Measurements from ENCODE around the gene TSEN15. TPM values are rescaled to one million over a fixed set of nuclear protein-coding genes. Genes with fewer than 3 reads are reported as not detected.

Gene TSEN15
- total and polyA plus RNA-seq, 3 experiments from 2014 or later: 44.4 to 54.3 (median 44.8) TPM

DNA sequence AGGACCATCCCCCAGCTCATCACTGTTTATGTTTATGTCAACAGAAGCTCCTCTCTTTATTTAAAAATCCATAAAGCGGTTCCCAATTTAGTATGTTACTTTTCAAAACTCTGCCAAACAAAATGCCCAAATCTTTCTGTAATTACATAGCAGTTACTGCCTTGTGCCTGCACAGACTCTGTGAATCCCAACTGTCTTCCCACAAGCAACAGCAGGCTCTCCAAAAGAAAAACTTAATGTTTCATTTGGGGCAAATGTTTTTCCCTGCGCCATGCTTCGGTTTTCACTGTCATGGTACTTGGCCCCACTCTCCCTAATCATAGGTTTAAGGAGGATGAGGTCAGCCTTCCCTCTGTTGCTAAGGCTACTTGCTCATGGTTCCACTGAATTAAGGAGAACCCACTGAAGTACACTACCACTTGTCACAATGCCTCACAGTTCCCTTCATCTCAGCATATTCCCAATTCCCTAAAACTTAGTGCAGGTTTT is 18.6 kb upstream of the TSEN15 start:
- H3K4me1 Mint-ChIP-seq: peaks cover 17 to 33% (median 28%) of the 10 kb centered on the region in 3 donors
- ChIA-PET CTCF (no interaction called here), POLR2A (no interaction called here)
- peaks cover 13% of the 10 kb centered on the region for H3K27me3 ChIP-seq (ENCODE audit: insufficient read depth, low read length, poor library complexity, severe bottlenecking)
- H3K27ac Mint-ChIP-seq: peak overlapping the region in 1 of 8 donors; percentile 7
- no peak overlapping the region for H3K27ac ChIP-seq (ENCODE audit: low read depth, low read length)
- H3K27me3 Mint-ChIP-seq: peaks cover 3 to 8% of the 10 kb centered on the region in 2 donors
- no peaks in the 10 kb centered on the region for H3K36me3 ChIP-seq (ENCODE audit: insufficient read depth, low read length)
- H3K4me3 ChIP-seq (ENCODE audit: low read length): no peak overlapping the region
- no peaks in the 10 kb centered on the region for H3K9me3 ChIP-seq (ENCODE audit: low read length)
- no peaks in the 10 kb centered on the region for H3K9me3 Mint-ChIP-seq
- peaks cover 13% of the 10 kb centered on the region for H3K4me1 ChIP-seq (ENCODE audit: insufficient read depth, low read length)
- H3K36me3 Mint-ChIP-seq: peaks cover 0 to 1% (median 0%) of the 10 kb centered on the region in 3 donors
- H3K4me3 Mint-ChIP-seq: no peak overlapping the region
- no peak for DNase-seq

- Histone ChIP-seq H3K9me3 (ENCODE audit: low read length) (no peaks in the 10 kb centered on the region), H3K4me3 (ENCODE audit: low read length) (no peak overlapping the region), H3K36me3 (ENCODE audit: insufficient read depth, low read length) (no peaks in the 10 kb centered on the region), H3K27ac (ENCODE audit: low read depth, low read length) (no peak overlapping the region), H3K27me3 (ENCODE audit: insufficient read depth, low read length, poor library complexity, severe bottlenecking) (peaks cover 10% of the 10 kb centered on the region), H3K4me1 (ENCODE audit: insufficient read depth, low read length) (peaks cover 16% of the 10 kb centered on the region)
- H3K27me3 Mint-ChIP-seq: peaks cover 8% of the 10 kb centered on the region in 2 donors
- H3K4me1 Mint-ChIP-seq: peaks cover 19 to 38% (median 30%) of the 10 kb centered on the region in 3 donors
- CTCF ChIA-PET: no interaction called here
- H3K9me3 Mint-ChIP-seq: no peaks in the 10 kb centered on the region
- POLR2A ChIA-PET: no interaction called here
- DNase-seq: no peak
- H3K27ac Mint-ChIP-seq: peak overlapping the region in 1 of 8 donors; percentile 47
- H3K4me3 Mint-ChIP-seq: peak overlapping the region in 1 of 7 donors; percentile 32
- H3K36me3 Mint-ChIP-seq: peaks cover 0 to 1% (median 0%) of the 10 kb centered on the region in 3 donors
Observed at GRCh38 chr1:184033711-184034167, 17.8 kb upstream of the TSEN15 start.

DNA sequence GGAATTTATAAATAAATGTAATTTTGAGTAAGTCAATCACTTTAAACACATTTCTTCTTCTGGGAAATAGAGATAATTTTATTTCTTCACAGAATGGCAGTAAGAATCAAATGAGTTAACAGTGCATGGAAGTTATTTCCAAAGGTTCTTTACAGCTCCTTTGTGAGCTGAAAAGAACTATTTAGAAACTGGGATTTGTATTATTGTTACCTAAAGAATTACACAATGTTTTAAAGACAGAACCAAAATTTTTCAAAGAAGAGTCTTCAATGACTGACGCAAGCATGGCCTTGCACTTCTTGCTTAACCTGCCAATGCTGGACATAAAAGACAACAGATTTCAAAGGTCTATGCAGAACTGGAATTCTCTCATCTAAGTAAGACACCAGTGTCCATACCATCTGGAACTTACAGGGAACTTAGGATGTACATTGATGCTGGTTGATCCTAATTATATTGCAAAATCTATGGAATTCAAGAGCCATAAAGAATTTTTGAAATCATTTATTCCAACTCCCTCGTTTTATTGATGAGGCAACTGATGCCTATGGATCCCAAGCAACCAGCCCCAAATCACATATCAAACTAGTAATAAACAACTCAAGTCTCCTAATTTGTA is 16.7 kb upstream of the TSEN15 start:
- peaks cover 0 to 1% (median 0%) of the 10 kb centered on the region in 3 donors for H3K36me3 Mint-ChIP-seq
- peaks cover 20 to 42% (median 30%) of the 10 kb centered on the region in 3 donors for H3K4me1 Mint-ChIP-seq
- H3K9me3 Mint-ChIP-seq: no peaks in the 10 kb centered on the region
- H3K27ac Mint-ChIP-seq: peak overlapping the region in 1 of 8 donors; percentile 8
- no peaks in the 10 kb centered on the region for H3K36me3 ChIP-seq (ENCODE audit: insufficient read depth, low read length)
- DNase-seq: no peak
- peak overlapping the region in 1 of 7 donors; percentile 50 for H3K4me3 Mint-ChIP-seq
- no peak overlapping the region for H3K4me3 ChIP-seq (ENCODE audit: low read length)
- POLR2A ChIA-PET: no interaction called here
- no peaks in the 10 kb centered on the region for H3K9me3 ChIP-seq (ENCODE audit: low read length)
- H3K4me1 ChIP-seq (ENCODE audit: insufficient read depth, low read length): peaks cover 16% of the 10 kb centered on the region
- CTCF ChIA-PET: no interaction called here
- peaks cover 10% of the 10 kb centered on the region for H3K27me3 ChIP-seq (ENCODE audit: insufficient read depth, low read length, poor library complexity, severe bottlenecking)
- no peak overlapping the region for H3K27ac ChIP-seq (ENCODE audit: low read depth, low read length)
- H3K27me3 Mint-ChIP-seq: peaks cover 13 to 19% of the 10 kb centered on the region in 2 donors

GRCh38 chr1:184035719-184036516 is 15.6 kb upstream of the TSEN15 start:
- ChIA-PET CTCF (interaction anchor here (1.0 to 1.3 kb wide), 3 partner anchors 16 to 351 kb away, joined by 3 to 4 read pairs (median 3); partner anchors contain the start of gene TSEN15), POLR2A (interaction anchor here (0.6 to 1.0 kb wide), 2 partner anchors 16 to 111 kb away, joined by 4 to 5 read pairs; partner anchors contain the start of gene TSEN15)
- H3K27me3 Mint-ChIP-seq: peaks cover 13 to 25% of the 10 kb centered on the region in 2 donors
- no peak overlapping the region for H3K27ac ChIP-seq (ENCODE audit: low read depth, low read length)
- H3K27ac Mint-ChIP-seq: peak overlapping the region in 5 of 8 donors; percentile 19 to 85 (median 35)
- no peaks in the 10 kb centered on the region for H3K36me3 ChIP-seq (ENCODE audit: insufficient read depth, low read length)
- peaks cover 10% of the 10 kb centered on the region for H3K27me3 ChIP-seq (ENCODE audit: insufficient read depth, low read length, poor library complexity, severe bottlenecking)
- peak overlapping the region; percentile 70 to 92 (median 80) for H3K4me3 Mint-ChIP-seq
- H3K4me1 ChIP-seq (ENCODE audit: insufficient read depth, low read length): peaks cover 16% of the 10 kb centered on the region
- peak in 3 of 5 donors; percentile 0 to 45 (median 5) for DNase-seq
- H3K9me3 ChIP-seq (ENCODE audit: low read length): no peaks in the 10 kb centered on the region
- H3K4me1 Mint-ChIP-seq: peaks cover 20 to 42% (median 30%) of the 10 kb centered on the region in 3 donors
- H3K36me3 Mint-ChIP-seq: peaks cover 0 to 1% (median 0%) of the 10 kb centered on the region in 3 donors
- H3K4me3 ChIP-seq (ENCODE audit: low read length): peak overlapping the region; percentile 47
- no peaks in the 10 kb centered on the region for H3K9me3 Mint-ChIP-seq

- peak overlapping the region in 1 of 8 donors; percentile 85 for H3K27ac Mint-ChIP-seq
- peaks cover 16% of the 10 kb centered on the region for H3K4me1 ChIP-seq (ENCODE audit: insufficient read depth, low read length)
- H3K27ac ChIP-seq (ENCODE audit: low read depth, low read length): no peak overlapping the region
- peak overlapping the region; percentile 47 for H3K4me3 ChIP-seq (ENCODE audit: low read length)
- ChIA-PET CTCF (interaction anchor here (1.0 to 1.3 kb wide), 3 partner anchors 15 to 351 kb away, joined by 3 to 4 read pairs (median 3); partner anchors contain the start of gene TSEN15), POLR2A (no interaction called here)
- H3K27me3 Mint-ChIP-seq: peaks cover 13 to 29% of the 10 kb centered on the region in 2 donors
- H3K9me3 ChIP-seq (ENCODE audit: low read length): no peaks in the 10 kb centered on the region
- H3K4me1 Mint-ChIP-seq: peaks cover 20 to 42% (median 30%) of the 10 kb centered on the region in 3 donors
- peaks cover 0 to 3% (median 0%) of the 10 kb centered on the region in 5 donors for H3K9me3 Mint-ChIP-seq
- peak overlapping the region; percentile 70 to 92 (median 80) for H3K4me3 Mint-ChIP-seq
- peaks cover 0 to 1% (median 0%) of the 10 kb centered on the region in 3 donors for H3K36me3 Mint-ChIP-seq
- H3K27me3 ChIP-seq (ENCODE audit: insufficient read depth, low read length, poor library complexity, severe bottlenecking): peaks cover 10% of the 10 kb centered on the region
- peak in 2 of 5 donors; percentile 13 to 51 for DNase-seq
- no peaks in the 10 kb centered on the region for H3K36me3 ChIP-seq (ENCODE audit: insufficient read depth, low read length)
Observed at GRCh38 chr1:184036517-184036949, 15.0 kb upstream of the TSEN15 start.

DNA sequence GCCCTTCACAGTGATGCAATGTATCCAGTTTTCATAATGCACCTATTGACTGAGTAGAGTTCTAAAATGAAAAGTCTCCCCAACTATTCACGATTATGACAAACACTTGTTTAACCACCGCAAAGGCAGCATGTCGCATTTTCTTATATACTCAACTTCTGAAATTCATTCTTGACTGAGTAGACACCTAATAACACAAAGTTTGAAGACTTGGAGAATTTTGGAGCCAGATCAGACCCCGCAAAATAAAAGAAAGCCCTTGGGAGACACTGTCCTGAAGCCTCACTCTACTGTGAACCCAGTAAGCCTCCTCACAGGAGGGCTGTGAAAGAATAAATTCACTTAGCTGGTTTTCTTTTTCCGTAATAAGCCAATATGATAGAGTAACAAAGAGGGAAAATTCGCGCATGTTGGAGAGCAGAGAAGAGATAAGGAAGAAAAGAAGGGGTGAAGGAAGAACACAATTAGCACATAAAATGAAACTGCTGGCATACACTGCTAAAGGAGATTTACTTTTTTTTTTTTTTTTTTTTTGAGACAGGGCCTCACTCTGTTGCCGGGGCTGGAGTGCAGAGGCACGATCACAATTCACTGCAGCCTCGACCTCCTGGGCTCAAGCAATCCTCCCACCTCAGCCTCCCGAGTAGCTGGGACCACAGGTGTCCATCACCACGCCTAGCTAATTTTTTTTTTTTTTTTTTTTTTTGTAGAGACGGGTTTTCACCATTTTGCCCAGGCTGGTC is 13.5 kb upstream of the TSEN15 start:
- Histone ChIP-seq H3K4me1 (ENCODE audit: insufficient read depth, low read length) (peaks cover 16% of the 10 kb centered on the region), H3K27me3 (ENCODE audit: insufficient read depth, low read length, poor library complexity, severe bottlenecking) (peaks cover 10% of the 10 kb centered on the region), H3K9me3 (ENCODE audit: low read length) (no peaks in the 10 kb centered on the region), H3K27ac (ENCODE audit: low read depth, low read length) (no peak overlapping the region), H3K4me3 (ENCODE audit: low read length) (peak overlapping the region; percentile 43), H3K36me3 (ENCODE audit: insufficient read depth, low read length) (no peaks in the 10 kb centered on the region)
- peaks cover 0 to 1% (median 0%) of the 10 kb centered on the region in 3 donors for H3K36me3 Mint-ChIP-seq
- H3K4me3 Mint-ChIP-seq: peak overlapping the region; percentile 72 to 90 (median 84)
- CTCF ChIA-PET: no interaction called here
- POLR2A ChIA-PET: no interaction called here
- H3K27ac Mint-ChIP-seq: peak overlapping the region in 5 of 8 donors; percentile 0 to 54 (median 35)
- no peak for DNase-seq
- peaks cover 20 to 42% (median 30%) of the 10 kb centered on the region in 3 donors for H3K4me1 Mint-ChIP-seq
- peaks cover 12 to 44% of the 10 kb centered on the region in 2 donors for H3K27me3 Mint-ChIP-seq
- peaks cover 0 to 4% (median 0%) of the 10 kb centered on the region in 5 donors for H3K9me3 Mint-ChIP-seq

DNA sequence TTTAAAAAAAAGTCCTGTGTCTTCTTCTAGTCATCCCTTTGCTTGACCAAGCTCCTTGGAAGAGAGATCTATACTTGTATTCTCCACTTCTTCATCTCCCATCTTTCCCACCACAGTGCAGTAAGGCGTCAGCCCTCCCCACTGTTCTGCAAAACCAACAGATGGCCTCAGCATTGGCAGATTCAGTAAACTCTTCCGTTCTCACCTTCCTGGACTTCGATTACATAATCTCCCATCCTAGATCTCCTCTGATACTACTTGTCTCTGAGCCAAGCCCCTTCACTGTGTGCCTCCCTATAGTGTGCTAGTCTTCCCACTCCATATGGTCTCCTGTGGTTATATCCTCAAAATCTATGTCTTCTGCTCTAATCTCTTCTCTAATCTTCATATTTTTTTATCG is 12.4 kb upstream of the TSEN15 start:
- Mint-ChIP-seq H3K9me3 (peaks cover 0 to 4% (median 0%) of the 10 kb centered on the region in 5 donors), H3K27me3 (peaks cover 12 to 51% of the 10 kb centered on the region in 2 donors), H3K4me3 (peak overlapping the region; percentile 4 to 87 (median 54)), H3K4me1 (peaks cover 16 to 34% (median 23%) of the 10 kb centered on the region in 3 donors), H3K27ac (peak overlapping the region in 2 of 8 donors; percentile 6 to 93), H3K36me3 (peaks cover 0 to 1% (median 0%) of the 10 kb centered on the region in 3 donors)
- DNase-seq: no peak
- Histone ChIP-seq H3K27ac (ENCODE audit: low read depth, low read length) (no peak overlapping the region), H3K27me3 (ENCODE audit: insufficient read depth, low read length, poor library complexity, severe bottlenecking) (peaks cover 10% of the 10 kb centered on the region), H3K36me3 (ENCODE audit: insufficient read depth, low read length) (no peaks in the 10 kb centered on the region), H3K9me3 (ENCODE audit: low read length) (no peaks in the 10 kb centered on the region), H3K4me1 (ENCODE audit: insufficient read depth, low read length) (peaks cover 16% of the 10 kb centered on the region), H3K4me3 (ENCODE audit: low read length) (no peak overlapping the region)
- ChIA-PET CTCF (no interaction called here), POLR2A (no interaction called here)
